Panc1 (cell line): Measurements from ENCODE around the gene NHEJ1. TPM values are rescaled to one million over a fixed set of nuclear protein-coding genes. Genes with fewer than 3 reads are reported as not detected.

Source experiments
- ATAC-seq: fragments of 200-7000 bp; cut with Tn5 transposase; 2 replicates; pipeline ENCODE4 v1.9.1; 2020; ENCODE audit warnings: mild to moderate bottlenecking, moderate library complexity
- BruUV-seq: library from RNA; stranded (reverse); fragments of 400-500 nt; replicated peaks from 2 replicates; lab custom pipeline; 2021; lab: Mats Ljungman, UMichigan
- CTCF ChIA-PET: fragments of 300-600 bp; sonication (Branson Sonifier 250); formaldehyde crosslinking; loops from one replicate; lab custom pipeline; 2022; ENCODE audit warnings: antibody characterized with exemption; lab: Charles Lee
- POLR2A ChIA-PET: fragments of 300-600 bp; sonication (Branson Sonifier 250); formaldehyde crosslinking; loops from one replicate; lab custom pipeline; 2022; ENCODE audit warnings: antibody characterized with exemption; lab: Charles Lee
- DNase-seq: peaks from one replicate; pipeline ENCODE4 v3.0.0-alpha.2; 2010; ENCODE audit warnings: low read depth, low spot score
- H3K27ac ChIP-seq: 2 replicates; pipeline ENCODE4 v1.5.1; 2011; ENCODE audit warnings: mild to moderate bottlenecking, low read length, inconsistent platforms
- H3K27me3 ChIP-seq: fragments of 200-500 bp; sonication (Bioruptor generic); 2 replicates; pipeline ENCODE4 v1.6.0; 2014; ENCODE audit warnings: low read length, inconsistent platforms; ENCODE audit not compliant: control insufficient read depth, insufficient read depth
- H3K36me3 ChIP-seq: fragments of 200-500 bp; sonication (Bioruptor generic); 2 replicates; pipeline ENCODE4 v1.5.1; 2014; ENCODE audit warnings: inconsistent platforms, mild to moderate bottlenecking, low read length, moderate library complexity; ENCODE audit not compliant: control insufficient read depth, insufficient read depth
- H3K4me1 ChIP-seq: 2 replicates; pipeline ENCODE4 v1.5.1; 2011; ENCODE audit warnings: inconsistent platforms, mild to moderate bottlenecking, low read length, moderate library complexity; ENCODE audit not compliant: control insufficient read depth, insufficient read depth
- H3K4me3 ChIP-seq, 2 experiments: 2 replicates each; pipeline ENCODE4 v1.5.1; 2011 to 2012; ENCODE audit warnings: low read depth in 2 of 2, low read length in 2 of 2, mild to moderate bottlenecking in 2 of 2, inconsistent platforms in 1 of 2, moderate library complexity in 1 of 2
- H3K9me3 ChIP-seq: fragments of 200-500 bp; sonication (Bioruptor generic); 2 replicates; pipeline ENCODE4 v1.5.1; 2014; ENCODE audit warnings: low read depth, mild to moderate bottlenecking, inconsistent platforms, low read length, moderate library complexity; ENCODE audit not compliant: control insufficient read depth, insufficient read depth
- CTCF ChIP-seq: fragments of 450-650 bp; IDR thresholded peaks from 2 replicates; pipeline ENCODE4 v1.5.1; 2017; ENCODE audit warnings: mild to moderate bottlenecking
- POLR2AphosphoS5 ChIP-seq: IDR thresholded peaks from 2 replicates; pipeline ENCODE4 v1.6.1; 2012; ENCODE audit warnings: mild to moderate bottlenecking, low read depth, low read length, moderate library complexity
- REST ChIP-seq, 2 experiments: IDR thresholded peaks; 2 replicates each; pipeline ENCODE4 v1.6.1; 2011 to 2012; ENCODE audit warnings: low read depth in 2 of 2, control low read depth in 1 of 2, low read length in 1 of 2, mild to moderate bottlenecking in 1 of 2, moderate library complexity in 1 of 2; ENCODE audit not compliant: insufficient read depth in 1 of 2
- SIN3A ChIP-seq: IDR thresholded peaks from 2 replicates; pipeline ENCODE4 v1.6.1; 2012; ENCODE audit warnings: low read depth, mild to moderate bottlenecking, low read length, moderate library complexity, borderline replicate concordance; ENCODE audit not compliant: insufficient read depth
- TCF7L2 ChIP-seq: IDR thresholded peaks from 2 replicates; pipeline ENCODE4 v1.6.1; 2011; ENCODE audit warnings: mild to moderate bottlenecking, low read depth, low read length, inconsistent platforms
- in situ Hi-C: cut with HindIII; loops from 2 replicates; pipeline ENCODE4 v1.10.0; 2016; ENCODE audit warnings: low sequenced_read_pairs, low pct_unique_long_range_greater_than_20kb
- intact Hi-C: fragments of 100-400 bp; cut with micrococcal nuclease; formaldehyde crosslinking; loops from one replicate; pipeline ENCODE4 v1.10.0; 2022; ENCODE audit not compliant: unreplicated experiment
- total RNA-seq: library from RNA; stranded (reverse); gene quantifications from one replicate; pipeline ENCODE4 v1.2.1, GENCODE V29; 2021; ENCODE audit not compliant: unreplicated experiment

Gene NHEJ1
- total RNA-seq, 1 experiment from 2014 or later = 18.2 TPM

- Histone ChIP-seq H3K4me3 (no peak overlapping the region), H3K36me3 (no peaks in the 10 kb centered on the region), H3K27me3 (no peaks in the 10 kb centered on the region), H3K4me1 (no peaks in the 10 kb centered on the region), H3K27ac (no peak overlapping the region), H3K9me3 (no peaks in the 10 kb centered on the region)
- no TSS peak for BruUV-seq
- intact Hi-C loops = no loop called here
- CTCF ChIA-PET = interaction anchor here (0.7 to 1.9 kb wide), 4 partner anchors 22 to 86 kb away, joined by 3 to 4 read pairs (median 3); no protein-coding TSS in a partner anchor
- POLR2A ChIA-PET = no interaction called here
- no peak for TF ChIP-seq POLR2AphosphoS5
- in situ Hi-C loops = no loop called here
- DNase-seq (no peak), ATAC-seq (no peak)
Measured at GRCh38 chr2:219072741-219073250, 87.8 kb downstream of the NHEJ1 start.

GRCh38 chr2:219071131-219071816 is 89.3 kb downstream of the NHEJ1 start:
- ChIA-PET POLR2A (no interaction called here), CTCF (no interaction called here)
- intact Hi-C loops (no loop called here), in situ Hi-C loops (no loop called here)
- H3K36me3 ChIP-seq = no peaks in the 10 kb centered on the region
- H3K9me3 ChIP-seq = no peaks in the 10 kb centered on the region
- no peak overlapping the region for H3K27ac ChIP-seq
- no TSS peak for BruUV-seq
- H3K4me3 ChIP-seq = no peak overlapping the region
- no peak for TF ChIP-seq REST (IDR thresholded peaks at IDR 0.05; ENCODE audit: insufficient read depth in 1 of 2, low read depth in 2 of 2, low read length in 1 of 2)
- no peak for TF ChIP-seq POLR2AphosphoS5
- TF ChIP-seq CTCF = no peak
- TF ChIP-seq SIN3A = no peak
- TF ChIP-seq TCF7L2 = no peak
- H3K27me3 ChIP-seq = no peaks in the 10 kb centered on the region
- no peak for ATAC-seq
- no peak for DNase-seq
- no peaks in the 10 kb centered on the region for H3K4me1 ChIP-seq

- Histone ChIP-seq H3K9me3 (no peaks in the 10 kb centered on the region), H3K27me3 (peaks cover 21% of the 10 kb centered on the region), H3K27ac (no peak overlapping the region), H3K36me3 (no peaks in the 10 kb centered on the region), H3K4me1 (peaks cover 5% of the 10 kb centered on the region; the same call in 1 of the 2 replicates), H3K4me3 (no peak overlapping the region)
- intact Hi-C loops (no loop called here), in situ Hi-C loops (no loop called here)
- ChIA-PET POLR2A (no interaction called here), CTCF (interaction anchor here (1.0 kb wide), 2 partner anchors 36 to 38 kb away, joined by 3 to 5 read pairs; no protein-coding TSS in a partner anchor)
- DNase-seq (no peak), ATAC-seq (no peak)
- BruUV-seq = no TSS peak
- no peak for TF ChIP-seq SIN3A
- TF ChIP-seq TCF7L2 = no peak
- TF ChIP-seq REST (IDR thresholded peaks at IDR 0.05; ENCODE audit: insufficient read depth in 1 of 2, low read depth in 2 of 2, low read length in 1 of 2) = no peak
- TF ChIP-seq POLR2AphosphoS5 = no peak
- no peak for TF ChIP-seq CTCF
Measured at GRCh38 chr2:219065484-219065883, 95.1 kb downstream of the NHEJ1 start.
